ENCODE measurements around the gene GPR146.
A peak's percentile ranks its signal among the peaks of the same experiment; 100 is the strongest.

The GPR146 gene

DNA sequence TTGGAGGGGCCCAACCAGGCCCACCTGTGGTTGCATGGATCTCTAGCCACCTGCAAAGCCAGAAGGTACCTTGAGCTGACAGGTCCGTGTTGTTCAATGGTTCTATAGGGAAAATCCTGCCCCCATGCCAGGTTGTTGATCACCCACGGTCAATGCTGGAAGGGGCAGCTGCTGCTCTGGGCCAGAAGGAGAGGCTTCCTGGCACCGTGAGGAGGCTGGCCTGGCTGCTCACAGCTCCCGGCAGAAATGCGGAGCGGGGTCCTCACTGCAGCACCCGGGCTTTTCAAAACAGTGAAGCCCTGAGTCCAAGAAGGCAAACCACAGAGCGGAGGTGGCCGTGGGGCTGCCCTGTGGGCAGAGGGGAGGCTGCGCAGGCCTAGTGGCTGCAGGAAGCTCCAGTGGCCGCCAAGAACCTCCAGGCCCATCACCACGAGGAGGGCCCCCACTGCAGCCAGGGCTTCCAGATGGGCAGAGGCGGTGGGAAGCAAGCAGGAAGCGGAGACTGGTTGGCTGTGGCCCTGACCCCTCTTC is 25.0 kb upstream of the GPR146 start:
- no peak overlapping the region for H3K4me3 ChIP-seq (ENCODE audit: low read depth, low read length)
- TF ChIP-seq, protein P1, sequence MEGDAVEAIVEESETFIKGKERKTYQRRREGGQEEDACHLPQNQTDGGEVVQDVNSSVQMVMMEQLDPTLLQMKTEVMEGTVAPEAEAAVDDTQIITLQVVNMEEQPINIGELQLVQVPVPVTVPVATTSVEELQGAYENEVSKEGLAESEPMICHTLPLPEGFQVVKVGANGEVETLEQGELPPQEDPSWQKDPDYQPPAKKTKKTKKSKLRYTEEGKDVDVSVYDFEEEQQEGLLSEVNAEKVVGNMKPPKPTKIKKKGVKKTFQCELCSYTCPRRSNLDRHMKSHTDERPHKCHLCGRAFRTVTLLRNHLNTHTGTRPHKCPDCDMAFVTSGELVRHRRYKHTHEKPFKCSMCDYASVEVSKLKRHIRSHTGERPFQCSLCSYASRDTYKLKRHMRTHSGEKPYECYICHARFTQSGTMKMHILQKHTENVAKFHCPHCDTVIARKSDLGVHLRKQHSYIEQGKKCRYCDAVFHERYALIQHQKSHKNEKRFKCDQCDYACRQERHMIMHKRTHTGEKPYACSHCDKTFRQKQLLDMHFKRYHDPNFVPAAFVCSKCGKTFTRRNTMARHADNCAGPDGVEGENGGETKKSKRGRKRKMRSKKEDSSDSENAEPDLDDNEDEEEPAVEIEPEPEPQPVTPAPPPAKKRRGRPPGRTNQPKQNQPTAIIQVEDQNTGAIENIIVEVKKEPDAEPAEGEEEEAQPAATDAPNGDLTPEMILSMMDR (IDR thresholded peaks at IDR 0.05; ENCODE audit: borderline replicate concordance, insufficient read depth, low read depth, low read length): no peak

DNA sequence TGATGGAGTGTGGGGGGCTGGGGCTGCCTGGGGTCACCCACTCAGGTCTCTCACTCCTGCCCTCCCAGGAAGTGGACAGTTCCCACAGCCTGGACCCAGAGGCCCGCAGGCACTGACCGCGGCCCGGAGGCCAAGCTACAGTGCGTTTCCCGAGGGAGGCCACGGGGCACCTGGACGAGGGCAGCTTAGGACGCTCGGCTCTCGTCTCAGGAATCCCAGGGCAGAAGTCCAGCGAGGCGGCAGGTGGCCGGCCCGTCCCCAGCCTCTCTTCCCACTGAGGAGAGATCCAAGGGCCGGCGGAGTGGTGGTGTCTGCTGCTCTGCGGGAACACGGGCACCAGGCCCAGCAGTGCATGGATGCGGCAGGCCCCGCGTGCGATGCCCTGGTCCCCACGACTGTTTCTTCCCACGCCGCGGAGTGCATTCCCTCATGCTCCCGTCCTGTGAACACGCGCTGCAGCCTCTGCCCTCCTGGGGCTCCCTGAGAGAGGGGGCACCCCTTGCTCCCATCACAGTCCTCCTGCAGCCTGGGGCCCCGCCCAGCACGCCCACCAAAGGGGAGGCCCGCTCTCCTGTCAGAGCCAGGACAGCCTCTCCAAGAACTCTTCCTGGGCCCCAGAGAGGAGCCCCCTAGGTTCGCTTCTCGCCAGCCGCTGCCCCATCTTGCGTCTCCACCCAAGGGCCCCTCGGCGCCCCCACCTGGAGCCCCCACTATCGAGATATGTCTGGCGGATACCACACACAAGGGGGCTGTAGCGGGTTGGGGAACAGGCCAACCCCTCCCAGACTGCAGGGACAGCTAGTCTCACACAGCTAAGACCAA is 24.3 kb upstream of the GPR146 start:
- H3K4me3 ChIP-seq (ENCODE audit: low read depth, low read length): no peak overlapping the region
- TF ChIP-seq, protein P1 (IDR thresholded peaks at IDR 0.05; ENCODE audit: borderline replicate concordance, insufficient read depth, low read depth, low read length): no peak

DNA sequence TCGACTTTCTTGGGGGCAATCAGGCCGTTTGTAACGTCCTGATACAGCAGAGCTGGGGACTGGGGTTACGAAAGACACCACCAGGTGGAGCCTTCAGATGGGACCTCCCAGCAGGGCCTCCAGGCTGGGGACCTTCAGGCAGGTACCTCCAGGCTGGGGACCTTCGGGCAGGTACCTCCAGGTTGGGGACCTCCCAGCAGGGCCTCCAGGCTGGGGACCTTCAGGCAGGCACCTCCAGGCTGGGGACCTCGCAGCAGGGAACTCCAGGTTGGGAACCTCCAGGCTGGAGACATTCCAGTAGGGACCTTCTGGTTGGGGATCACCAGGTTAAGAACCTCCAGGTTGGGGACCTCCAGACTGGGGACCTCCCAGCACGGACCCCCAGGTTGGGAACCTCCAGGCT is 23.5 kb upstream of the GPR146 start:
- no peak overlapping the region for H3K4me3 ChIP-seq (ENCODE audit: low read depth, low read length)
- TF ChIP-seq, protein P1 (IDR thresholded peaks at IDR 0.05; ENCODE audit: borderline replicate concordance, insufficient read depth, low read depth, low read length): peak; percentile 27; the same call in 1 of the 2 replicates

DNA sequence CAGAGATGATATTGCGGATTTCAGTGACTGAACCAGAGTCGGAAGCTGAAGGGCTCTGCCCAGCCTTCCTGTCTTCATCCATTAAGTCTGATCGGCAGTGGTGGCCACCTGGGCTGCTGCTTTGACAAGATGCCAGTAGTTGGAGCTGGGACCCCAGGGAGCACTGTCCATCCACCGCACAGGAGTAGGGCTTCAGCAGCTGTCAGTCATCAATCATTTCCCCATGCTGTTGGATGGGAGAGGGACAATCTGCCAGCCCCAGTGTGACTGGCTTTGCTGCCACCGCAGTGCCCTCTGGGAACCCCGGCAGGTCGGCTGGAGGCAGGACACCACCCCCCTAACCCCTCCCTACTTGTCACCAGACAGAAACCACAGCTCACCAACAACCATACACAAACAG is 23.0 kb upstream of the GPR146 start:
- TF ChIP-seq, protein P1 (IDR thresholded peaks at IDR 0.05; ENCODE audit: borderline replicate concordance, insufficient read depth, low read depth, low read length): no peak
- no peak overlapping the region for H3K4me3 ChIP-seq (ENCODE audit: low read depth, low read length)

- TF ChIP-seq, protein P1 (IDR thresholded peaks at IDR 0.05; ENCODE audit: borderline replicate concordance, insufficient read depth, low read depth, low read length): no peak
- no peak overlapping the region for H3K4me3 ChIP-seq (ENCODE audit: low read depth, low read length)
Measured at GRCh38 chr7:1021931-1022330, 22.4 kb upstream of the GPR146 start.

DNA sequence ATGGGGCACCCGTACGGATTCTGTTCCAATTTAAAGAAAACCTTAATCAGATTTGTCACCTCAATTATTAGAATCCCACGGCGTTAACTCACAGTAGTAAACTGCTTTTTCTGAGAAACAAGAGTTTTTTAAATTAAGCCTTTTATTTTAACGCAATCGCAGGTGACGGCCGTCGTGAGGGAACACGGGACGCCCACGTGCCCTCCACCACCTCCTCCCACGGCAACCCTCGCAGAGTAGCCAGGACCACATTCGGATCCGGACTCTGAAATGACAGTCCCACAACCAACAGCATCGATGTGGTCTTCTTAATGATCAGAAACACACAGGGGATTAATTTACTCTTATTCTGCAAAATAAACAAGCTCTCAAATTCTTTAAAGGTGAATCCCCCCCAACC is 22.0 kb upstream of the GPR146 start:
- H3K4me3 ChIP-seq (ENCODE audit: low read depth, low read length): no peak overlapping the region
- TF ChIP-seq, protein P1 (IDR thresholded peaks at IDR 0.05; ENCODE audit: borderline replicate concordance, insufficient read depth, low read depth, low read length): no peak
